Measurements from ENCODE around the gene EIF3CL.
"Not testable (repeated sequence)": the region's sequence is repeated elsewhere in the genome, so short reads cannot be mapped to it uniquely, and the experiment has no call there.

Gene EIF3CL

DNA sequence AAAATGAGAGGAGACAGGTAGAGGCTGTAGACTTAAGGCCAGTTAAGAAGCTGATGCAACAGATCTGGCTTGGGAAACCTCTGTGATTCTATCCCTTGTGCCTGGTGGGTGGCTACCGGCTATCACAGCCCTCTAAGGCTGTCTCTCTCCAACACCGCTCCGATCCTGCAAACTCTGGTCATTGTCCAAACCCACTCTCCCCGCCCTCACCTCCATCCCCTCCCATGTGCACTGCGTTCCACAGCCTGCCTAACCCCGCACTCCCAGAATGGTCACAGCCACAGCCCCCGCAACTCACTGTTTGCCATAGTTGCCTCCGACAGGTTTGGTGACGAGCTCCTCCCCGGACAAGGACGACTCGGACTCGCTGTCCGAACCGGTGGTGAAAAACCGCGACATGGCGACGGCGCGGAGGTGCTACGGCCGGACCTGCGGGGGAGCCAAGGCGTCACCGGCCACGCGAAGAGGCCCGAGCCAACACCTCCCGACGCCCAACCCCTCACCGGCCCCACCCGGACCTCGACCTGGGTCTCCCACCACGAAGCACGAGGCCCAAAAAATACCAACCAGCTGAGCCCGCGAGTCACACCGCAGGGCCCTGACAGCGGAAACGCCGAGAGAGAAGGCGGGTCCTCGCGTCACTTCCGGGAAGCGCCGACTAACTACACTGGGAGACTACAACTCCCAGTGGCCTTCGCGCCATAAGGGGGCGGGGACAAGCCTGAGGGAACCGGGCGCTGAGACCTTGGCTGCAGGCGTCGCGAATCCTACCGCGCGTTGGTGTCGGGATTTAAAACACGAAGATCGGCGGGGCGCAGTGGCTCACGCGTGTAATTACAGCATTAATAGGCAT is at the start of gene EIF3CL:
Gene EIF3CL (minus strand): TSS at position 622 of the 853 bp plus-strand sequence. CDS start 223 bp downstream, at position 399.
- DNase-seq = not testable (repeated sequence)

DNA sequence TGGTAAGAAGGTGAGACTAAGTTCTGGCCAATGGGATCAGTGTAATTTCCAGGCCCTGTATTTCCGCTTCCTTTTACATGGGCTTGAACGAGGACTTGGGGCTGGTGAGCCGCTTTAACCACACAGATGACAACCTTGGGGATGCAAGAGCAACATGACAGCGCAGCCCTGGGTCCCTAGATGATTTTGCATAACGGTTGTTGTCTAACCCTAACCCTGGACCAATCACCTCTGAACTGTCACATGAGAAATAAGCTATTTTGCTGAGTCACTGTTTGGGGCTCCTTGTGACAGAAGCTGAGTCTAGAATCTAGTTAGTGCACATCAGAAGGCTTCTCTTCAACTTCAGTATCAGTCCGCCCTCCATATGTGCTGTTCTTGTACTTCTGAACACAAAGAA is 43.4 kb upstream of the EIF3CL start:
- DNase-seq = not testable (repeated sequence)

DNA sequence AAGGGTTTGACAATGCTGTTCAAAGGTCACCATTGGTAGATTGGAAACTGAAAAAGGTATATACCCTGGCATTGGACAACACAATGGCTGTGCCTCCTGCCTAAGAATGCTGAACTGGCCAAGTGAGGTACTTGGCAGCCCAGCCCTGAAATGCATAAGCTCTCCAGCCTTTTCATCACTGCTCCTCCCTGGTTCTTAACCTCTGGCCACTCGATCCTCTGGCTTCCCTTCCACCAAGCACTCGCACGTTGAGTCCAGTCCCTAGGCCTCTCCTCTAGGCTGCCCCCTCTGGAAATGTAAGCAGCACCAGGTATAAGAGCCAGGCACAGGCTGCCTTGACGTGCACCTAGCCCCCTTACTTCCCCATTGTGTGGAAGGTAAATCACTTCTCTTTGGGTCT is 42.7 kb upstream of the EIF3CL start:
- DNase-seq = not testable (repeated sequence)

GRCh38 chr16:28443943-28444342 is 40.3 kb upstream of the EIF3CL start:
- not testable (repeated sequence) for DNase-seq

GRCh38 chr16:28438899-28439298 is 35.3 kb upstream of the EIF3CL start:
- not testable (repeated sequence) for DNase-seq

- not testable (repeated sequence) for DNase-seq
These were observed 31.7 kb upstream of the EIF3CL start for GRCh38 chr16:28435340-28435739.

DNA sequence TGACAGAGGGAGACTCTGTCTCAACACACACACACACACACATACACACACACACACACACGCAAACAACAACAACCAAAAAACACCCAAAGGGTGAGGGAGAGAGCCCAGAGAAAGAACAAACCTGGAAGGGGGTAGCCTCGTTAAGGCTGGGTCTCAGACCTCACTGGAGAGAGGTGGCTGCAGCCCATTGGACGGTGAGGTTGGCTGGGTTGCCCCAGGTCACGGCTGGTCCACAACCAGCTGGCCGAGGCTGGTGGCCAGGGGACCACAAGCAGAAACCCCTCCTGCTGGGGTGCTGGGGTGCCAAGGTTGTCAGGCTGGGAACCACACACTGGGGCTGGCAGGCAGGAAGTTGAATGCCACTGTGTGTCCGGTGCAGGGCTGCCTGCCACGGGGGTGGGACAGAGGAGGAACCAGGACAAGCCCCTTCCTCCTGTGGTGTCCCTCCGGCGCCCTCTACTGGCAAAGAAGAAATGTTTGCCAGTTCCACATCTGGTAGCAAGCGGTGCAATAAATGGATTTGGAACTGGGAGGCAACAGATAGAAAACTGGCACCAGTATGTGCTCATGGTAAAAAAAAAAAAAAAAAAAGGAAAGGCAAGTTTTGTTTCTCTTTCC is 22.5 kb upstream of the EIF3CL start:
- DNase-seq = not testable (repeated sequence)

- not testable (repeated sequence) for DNase-seq
These were observed 17.6 kb upstream of the EIF3CL start for GRCh38 chr16:28421071-28421750.

DNA sequence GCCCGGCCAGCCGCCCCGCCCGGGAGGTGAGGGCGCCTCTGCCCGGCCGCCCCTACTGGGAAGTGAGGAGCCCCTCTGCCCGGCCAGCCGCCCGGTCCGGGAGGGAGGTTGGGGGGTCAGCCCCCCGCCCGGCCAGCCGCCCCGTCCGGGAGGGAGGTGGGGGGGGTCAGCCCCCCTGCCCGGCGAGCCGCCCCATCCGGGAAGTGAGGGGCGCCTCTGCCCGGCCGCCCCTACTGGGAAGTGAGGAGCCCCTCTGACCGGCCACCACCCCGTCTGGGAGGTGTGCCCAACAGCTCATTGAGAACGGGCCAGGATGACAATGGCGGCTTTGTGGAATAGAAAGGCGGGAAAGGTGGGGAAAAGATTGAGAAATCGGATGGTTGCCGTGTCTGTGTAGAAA is 13.4 kb upstream of the EIF3CL start:
- DNase-seq = not testable (repeated sequence)

- DNase-seq = not testable (repeated sequence)
These were observed 10.9 kb upstream of the EIF3CL start for GRCh38 chr16:28414530-28414929.

GRCh38 chr16:28413585-28413984 is 9.9 kb upstream of the EIF3CL start:
- not testable (repeated sequence) for DNase-seq

- DNase-seq = not testable (repeated sequence)
These were observed 11.6 kb downstream of the EIF3CL start for GRCh38 chr16:28392054-28392453.

DNA sequence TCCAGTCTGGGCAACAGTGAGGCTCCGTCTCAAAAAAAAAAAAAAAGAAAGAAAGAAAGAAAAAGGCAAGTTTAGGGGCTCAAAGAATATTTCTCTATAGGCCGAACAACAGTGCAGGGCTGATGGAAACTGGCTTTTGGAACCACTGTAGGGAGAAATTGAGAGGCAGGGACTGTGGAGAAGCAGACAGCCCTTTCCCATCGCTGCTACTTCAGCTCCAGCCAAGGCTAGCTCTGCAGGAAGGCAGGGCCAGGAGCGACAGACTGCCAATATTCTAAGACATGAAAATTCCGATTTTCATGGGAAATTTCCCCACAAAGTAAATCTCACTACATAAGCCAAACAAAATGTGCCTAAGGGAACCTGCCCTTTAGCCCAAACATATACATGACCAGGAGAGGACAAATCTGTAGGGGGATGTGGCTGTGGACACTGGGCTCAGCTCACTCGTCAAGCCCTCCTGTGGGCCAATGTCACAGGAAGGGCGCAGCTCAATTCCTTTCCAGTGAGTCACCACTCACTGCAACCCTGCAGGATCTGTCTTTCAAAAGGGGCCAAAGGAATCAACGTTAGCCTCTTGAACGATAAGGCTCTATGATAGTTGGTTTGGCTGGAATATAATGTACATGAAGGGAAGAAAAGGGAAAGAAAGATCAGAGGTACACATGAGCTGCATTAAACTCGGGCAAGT is 21.3 kb downstream of the EIF3CL start:
- DNase-seq = not testable (repeated sequence)

- DNase-seq = not testable (repeated sequence)
These were observed 25.8 kb downstream of the EIF3CL start for GRCh38 chr16:28377822-28378221.

DNA sequence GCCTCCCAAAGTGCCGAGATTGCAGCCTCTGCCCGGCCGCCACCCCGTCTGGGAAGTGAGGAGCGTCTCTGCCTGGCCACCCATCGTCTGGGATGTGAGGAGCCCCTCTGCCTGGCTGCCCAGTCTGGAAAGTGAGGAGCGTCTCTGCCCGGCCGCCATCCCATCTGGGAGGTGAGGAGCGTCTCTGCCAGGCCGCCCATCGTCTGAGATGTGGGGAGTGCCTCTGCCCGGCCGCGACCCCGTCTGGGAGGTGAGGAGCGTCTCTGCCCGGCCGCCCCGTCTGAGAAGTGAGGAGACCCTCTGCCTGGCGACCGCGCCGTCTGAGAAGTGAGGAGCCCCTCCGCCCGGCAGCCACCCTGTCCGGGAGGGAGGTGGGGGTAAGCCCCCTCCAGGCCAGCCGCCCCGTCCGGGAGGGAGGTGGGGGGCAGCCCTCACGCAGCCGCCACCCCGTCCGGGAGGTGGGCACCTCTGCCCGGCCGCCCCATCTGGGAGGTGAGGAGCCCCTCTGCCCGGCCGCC is 26.5 kb downstream of the EIF3CL start:
- DNase-seq = not testable (repeated sequence)

- not testable (repeated sequence) for DNase-seq
These were observed 28.5 kb downstream of the EIF3CL start for GRCh38 chr16:28375115-28375514.

DNA sequence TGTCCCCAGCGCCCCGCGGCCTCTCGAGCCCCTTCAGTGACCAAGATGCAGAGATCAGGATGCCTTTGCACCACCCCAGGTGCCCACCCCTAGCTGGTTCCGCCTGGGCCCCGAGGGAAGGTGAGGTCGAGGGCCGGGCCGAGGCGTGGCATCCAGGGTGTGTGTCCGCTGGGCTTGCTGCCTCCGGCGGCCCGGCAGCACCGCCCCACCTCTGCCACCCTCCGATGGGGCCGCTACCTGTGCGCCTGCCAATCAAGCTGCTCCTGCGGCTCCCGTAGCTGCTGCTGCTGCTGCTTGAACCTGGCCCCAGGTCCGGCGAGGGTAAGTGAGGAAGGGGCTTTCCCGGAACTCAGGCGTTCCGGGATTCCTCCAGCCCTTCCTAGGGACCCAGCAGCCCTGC is 29.4 kb downstream of the EIF3CL start:
- DNase-seq = not testable (repeated sequence)

GRCh38 chr16:28367926-28368325 is 35.7 kb downstream of the EIF3CL start:
- DNase-seq = not testable (repeated sequence)

DNA sequence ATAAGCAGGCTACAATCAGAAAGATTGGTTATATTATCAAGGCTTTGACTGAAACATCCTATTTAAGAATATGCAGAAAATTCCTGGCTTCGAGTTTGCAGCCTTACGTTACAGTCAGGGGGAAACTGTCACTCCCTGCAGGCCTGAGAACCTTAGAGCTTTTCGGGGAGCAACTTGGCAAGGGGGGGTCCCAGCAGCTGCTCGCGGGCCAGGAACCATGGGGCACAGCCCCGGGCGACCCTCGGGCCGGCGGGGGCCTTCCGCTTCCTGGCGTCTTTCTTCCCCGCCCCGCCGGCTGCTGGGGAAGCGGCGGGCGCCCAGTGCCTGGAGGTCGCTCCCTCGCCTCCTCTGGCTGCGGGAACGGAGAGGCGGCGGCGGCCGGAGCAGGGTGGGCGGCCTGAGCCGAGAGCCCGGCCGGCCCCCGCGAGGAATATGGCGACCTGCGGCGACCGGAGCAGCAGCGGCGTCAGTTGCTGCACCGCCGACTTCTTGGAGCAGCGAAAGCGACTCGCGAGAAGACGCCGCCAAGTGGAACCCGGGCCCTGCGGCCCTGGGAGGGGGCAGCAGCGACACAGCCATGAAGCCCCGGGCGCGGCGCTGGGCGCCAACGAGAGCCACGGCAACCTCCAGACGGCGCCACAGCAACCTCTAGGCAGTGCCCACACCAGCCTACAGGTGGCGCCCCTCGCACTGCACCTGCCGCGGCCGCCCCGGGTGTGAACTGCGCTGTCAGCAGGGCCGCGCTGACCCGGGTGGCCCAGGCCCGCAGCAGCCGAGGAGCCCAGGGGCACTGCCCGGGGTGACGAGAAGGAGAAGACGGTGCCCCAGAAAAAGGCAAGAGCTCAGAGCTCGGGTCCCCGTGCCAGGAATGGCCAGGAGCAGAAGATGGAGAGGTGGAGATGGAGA is 39.1 kb downstream of the EIF3CL start:
- DNase-seq = not testable (repeated sequence)

GRCh38 chr16:28363408-28363807 is 40.2 kb downstream of the EIF3CL start, which contains the start of gene NPIPB6:
Gene NPIPB6 (minus strand): TSS chr16:28363508. CDS start chr16:28362822, 686 bp downstream.
- not testable (repeated sequence) for DNase-seq

DNA sequence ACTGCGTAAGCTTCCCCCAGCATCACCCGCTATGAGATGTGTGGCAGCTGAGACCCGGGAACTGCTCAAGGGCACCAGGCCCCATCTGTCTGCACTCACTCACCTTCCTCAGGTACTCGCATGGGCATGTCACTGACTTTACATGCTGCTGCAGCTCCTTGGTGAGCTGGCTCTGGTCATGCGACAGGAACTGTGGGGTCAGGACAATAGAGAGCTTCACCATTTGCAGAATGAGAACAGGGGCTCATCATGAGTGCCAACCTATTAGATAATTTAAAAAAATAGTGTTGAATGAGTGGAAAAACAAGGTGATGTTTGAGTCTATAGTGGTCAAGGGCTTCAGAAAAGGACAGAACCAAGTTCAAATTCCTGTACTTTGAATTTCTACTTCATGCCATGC is 41.0 kb downstream of the EIF3CL start:
- DNase-seq = not testable (repeated sequence)
